GM18526 (cell line): ENCODE data around the gene ZNF814.
A peak's percentile ranks its signal among the peaks of the same experiment; 100 is the strongest.

ENCODE experiments used
- POLR2A ChIP-seq: IDR thresholded peaks from 3 replicates; pipeline ENCODE4 v1.6.1; 2011; ENCODE audit not compliant: insufficient read length; ENCODE audit errors: extremely low read depth

Gene ZNF814

GRCh38 chr19:57814505-57815246, 74.2 kb downstream of the ZNF814 start, which contains the start of gene ZNF552:
TSS of gene ZNF552 (minus strand) at chr19:57814913. CDS start at chr19:57814743, 170 bp downstream.
- TF ChIP-seq POLR2A: peak; percentile 85

- TF ChIP-seq POLR2A: no peak
These were observed 74.8 kb downstream of the ZNF814 start for GRCh38 chr19:57813919-57814504.

GRCh38 chr19:57812226-57812625, 76.6 kb downstream of the ZNF814 start:
- TF ChIP-seq POLR2A: no peak

- no peak for TF ChIP-seq POLR2A
These were observed 81.3 kb downstream of the ZNF814 start for GRCh38 chr19:57807541-57807940.

- no peak for TF ChIP-seq POLR2A
These were observed 85.1 kb downstream of the ZNF814 start for GRCh38 chr19:57803594-57804325.

- TF ChIP-seq POLR2A: no peak
These were observed 85.6 kb downstream of the ZNF814 start for GRCh38 chr19:57803265-57803593.

GRCh38 chr19:57802269-57802668, 86.6 kb downstream of the ZNF814 start:
- no peak for TF ChIP-seq POLR2A

GRCh38 chr19:57800696-57801095, 88.1 kb downstream of the ZNF814 start:
- TF ChIP-seq POLR2A: no peak
